SK-N-SH treated with all-trans-retinoic acid at 6 μM for 48 hours (cell line): Measurements from ENCODE around the gene SLC6A15.

Source experiments
- ATAC-seq: fragments of 200-7000 bp; cut with Tn5 transposase; 3 replicates; pipeline ENCODE4 v1.9.1; 2020; ENCODE audit warnings: mild to moderate bottlenecking, moderate library complexity
- ARNTL ChIP-seq: fragments of 450-650 bp; formaldehyde crosslinking; IDR thresholded peaks from 2 replicates; pipeline ENCODE4 v1.5.0; 2020; ENCODE audit warnings: low read depth, mild to moderate bottlenecking, moderate library complexity, borderline replicate concordance
- BACH2 ChIP-seq: fragments of 250-450 bp; sonication (Bioruptor Pico); IDR thresholded peaks from 2 replicates; pipeline ENCODE4 v1.9.0; 2021; ENCODE audit warnings: mild to moderate bottlenecking, borderline replicate concordance
- CSDC2 ChIP-seq: fragments of 250-450 bp; sonication (Bioruptor Pico); IDR thresholded peaks from 2 replicates; pipeline ENCODE4 v1.5.0; 2020; ENCODE audit warnings: mild to moderate bottlenecking, moderate library complexity
- ESRRG ChIP-seq: fragments of 250-450 bp; sonication (Bioruptor Pico); IDR thresholded peaks from 2 replicates; pipeline ENCODE4 v1.6.1; 2021; ENCODE audit warnings: mild to moderate bottlenecking
- GLIS3 ChIP-seq: fragments of 250-450 bp; sonication (Bioruptor Pico); IDR thresholded peaks from 2 replicates; pipeline ENCODE4 v1.5.0; 2020; ENCODE audit warnings: mild to moderate bottlenecking, moderate library complexity
- ISL1 ChIP-seq: fragments of 250-450 bp; sonication (Bioruptor Pico); IDR thresholded peaks from 2 replicates; pipeline ENCODE4 v2.1.2; 2022; ENCODE audit warnings: mild to moderate bottlenecking, moderate library complexity
- OSR1 ChIP-seq: fragments of 250-450 bp; sonication (Bioruptor Pico); IDR thresholded peaks from 2 replicates; pipeline ENCODE4 v1.8.0; 2022; ENCODE audit warnings: moderate library complexity, mild to moderate bottlenecking, inconsistent platforms
- RARB ChIP-seq: fragments of 250-450 bp; sonication (Bioruptor Pico); IDR thresholded peaks from 2 replicates; pipeline ENCODE4 v1.8.0; 2021; ENCODE audit warnings: mild to moderate bottlenecking, moderate library complexity
- SNAI2 ChIP-seq: fragments of 250-450 bp; sonication (Bioruptor Pico); IDR thresholded peaks from 2 replicates; pipeline ENCODE4 v1.5.0; 2020; ENCODE audit warnings: mild to moderate bottlenecking, moderate library complexity
- TOX ChIP-seq: fragments of 250-450 bp; sonication (Bioruptor Pico); IDR thresholded peaks from 2 replicates; pipeline ENCODE4 v1.8.0; 2021; ENCODE audit warnings: mild to moderate bottlenecking, moderate library complexity, borderline replicate concordance
- ZFP3 ChIP-seq: fragments of 250-450 bp; sonication (Bioruptor Pico); IDR thresholded peaks from 2 replicates; pipeline ENCODE4 v1.5.0; 2020; ENCODE audit warnings: mild to moderate bottlenecking, moderate library complexity
- ZFP30 ChIP-seq: fragments of 450-650 bp; formaldehyde crosslinking; IDR thresholded peaks from 2 replicates; pipeline ENCODE4 v1.5.0; 2022; ENCODE audit warnings: mild to moderate bottlenecking, moderate library complexity
- ZNF565 ChIP-seq: fragments of 450-650 bp; formaldehyde crosslinking; conservative IDR thresholded peaks from 2 replicates; pipeline ENCODE4 v1.5.0; 2020; ENCODE audit warnings: low read depth, mild to moderate bottlenecking, moderate library complexity
- ZNF70 ChIP-seq: fragments of 450-650 bp; formaldehyde crosslinking; IDR thresholded peaks from 2 replicates; pipeline ENCODE4 v1.5.0; 2020; ENCODE audit warnings: mild to moderate bottlenecking, moderate library complexity
- ZNF8 ChIP-seq: fragments of 450-650 bp; formaldehyde crosslinking; IDR thresholded peaks from 2 replicates; pipeline ENCODE4 v1.5.0; 2020; ENCODE audit warnings: mild to moderate bottlenecking, moderate library complexity
- TF ChIP-seq, protein P1 (sequence below): fragments of 250-450 bp; sonication (Bioruptor Pico); IDR thresholded peaks from 2 replicates; pipeline ENCODE4 v1.8.0; 2020; ENCODE audit warnings: mild to moderate bottlenecking, moderate library complexity, borderline replicate concordance
- TF ChIP-seq, protein P2 (sequence below): fragments of 250-450 bp; sonication (Bioruptor Pico); IDR thresholded peaks from 2 replicates; pipeline ENCODE4 v1.5.1; 2020; ENCODE audit warnings: low read depth, mild to moderate bottlenecking, moderate library complexity
- TF ChIP-seq, protein P3 (sequence below): fragments of 250-450 bp; sonication (Bioruptor Pico); IDR thresholded peaks from 2 replicates; pipeline ENCODE4 v1.5.0; 2020; ENCODE audit warnings: mild to moderate bottlenecking, moderate library complexity
- TF ChIP-seq, protein P4 (sequence below): fragments of 250-450 bp; sonication (Bioruptor Pico); IDR thresholded peaks from 2 replicates; pipeline ENCODE4 v1.8.0; 2021; ENCODE audit warnings: low read depth, mild to moderate bottlenecking, moderate library complexity, borderline replicate concordance
- TF ChIP-seq, protein P5 (sequence below): fragments of 250-450 bp; sonication (Bioruptor Pico); IDR thresholded peaks from 2 replicates; pipeline ENCODE4 v1.5.1; 2021; ENCODE audit warnings: mild to moderate bottlenecking, moderate library complexity

Gene SLC6A15

DNA sequence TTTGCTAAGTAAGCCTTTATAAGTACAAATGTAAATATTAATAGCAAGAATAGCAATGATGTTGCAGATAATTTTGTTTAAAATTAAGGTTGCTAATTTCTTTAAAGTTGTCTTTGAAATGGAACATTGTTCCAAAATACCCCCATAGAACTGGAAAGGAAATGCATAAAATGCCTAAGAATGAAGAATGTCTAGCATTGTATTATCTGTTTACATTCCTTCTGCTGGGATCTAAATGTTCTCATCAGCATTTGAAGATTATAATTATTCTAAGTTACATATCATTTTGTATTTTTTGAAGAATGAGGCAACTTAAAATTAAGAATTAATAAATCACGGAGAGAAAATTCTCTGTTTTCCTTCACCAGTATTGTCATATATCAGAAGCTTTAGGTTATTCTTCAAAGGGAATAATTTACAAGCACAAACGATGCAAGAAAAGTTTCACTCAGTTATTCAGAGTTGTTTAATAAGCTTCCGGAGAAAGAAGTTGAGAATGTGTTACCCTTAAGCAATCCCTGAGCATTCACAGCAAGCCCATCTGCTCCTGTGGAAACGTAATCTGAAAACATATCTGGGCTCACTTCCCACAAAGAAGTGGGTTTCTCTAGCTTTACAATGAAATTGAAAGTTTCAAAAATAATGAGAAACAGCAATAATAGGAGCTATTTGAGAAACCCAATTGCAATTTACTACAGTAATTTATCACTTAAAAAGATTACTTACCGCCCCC, 21.3 kb downstream of the SLC6A15 start:
- TF ChIP-seq, protein P1, sequence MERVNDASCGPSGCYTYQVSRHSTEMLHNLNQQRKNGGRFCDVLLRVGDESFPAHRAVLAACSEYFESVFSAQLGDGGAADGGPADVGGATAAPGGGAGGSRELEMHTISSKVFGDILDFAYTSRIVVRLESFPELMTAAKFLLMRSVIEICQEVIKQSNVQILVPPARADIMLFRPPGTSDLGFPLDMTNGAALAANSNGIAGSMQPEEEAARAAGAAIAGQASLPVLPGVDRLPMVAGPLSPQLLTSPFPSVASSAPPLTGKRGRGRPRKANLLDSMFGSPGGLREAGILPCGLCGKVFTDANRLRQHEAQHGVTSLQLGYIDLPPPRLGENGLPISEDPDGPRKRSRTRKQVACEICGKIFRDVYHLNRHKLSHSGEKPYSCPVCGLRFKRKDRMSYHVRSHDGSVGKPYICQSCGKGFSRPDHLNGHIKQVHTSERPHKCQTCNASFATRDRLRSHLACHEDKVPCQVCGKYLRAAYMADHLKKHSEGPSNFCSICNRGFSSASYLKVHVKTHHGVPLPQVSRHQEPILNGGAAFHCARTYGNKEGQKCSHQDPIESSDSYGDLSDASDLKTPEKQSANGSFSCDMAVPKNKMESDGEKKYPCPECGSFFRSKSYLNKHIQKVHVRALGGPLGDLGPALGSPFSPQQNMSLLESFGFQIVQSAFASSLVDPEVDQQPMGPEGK (CRISPR knock-in tag), result no peak
- TF ChIP-seq CSDC2 (CRISPR knock-in tag), result no peak
- no peak for TF ChIP-seq TOX (CRISPR knock-in tag)
- no peak for TF ChIP-seq ZFP3
- TF ChIP-seq, protein P2, sequence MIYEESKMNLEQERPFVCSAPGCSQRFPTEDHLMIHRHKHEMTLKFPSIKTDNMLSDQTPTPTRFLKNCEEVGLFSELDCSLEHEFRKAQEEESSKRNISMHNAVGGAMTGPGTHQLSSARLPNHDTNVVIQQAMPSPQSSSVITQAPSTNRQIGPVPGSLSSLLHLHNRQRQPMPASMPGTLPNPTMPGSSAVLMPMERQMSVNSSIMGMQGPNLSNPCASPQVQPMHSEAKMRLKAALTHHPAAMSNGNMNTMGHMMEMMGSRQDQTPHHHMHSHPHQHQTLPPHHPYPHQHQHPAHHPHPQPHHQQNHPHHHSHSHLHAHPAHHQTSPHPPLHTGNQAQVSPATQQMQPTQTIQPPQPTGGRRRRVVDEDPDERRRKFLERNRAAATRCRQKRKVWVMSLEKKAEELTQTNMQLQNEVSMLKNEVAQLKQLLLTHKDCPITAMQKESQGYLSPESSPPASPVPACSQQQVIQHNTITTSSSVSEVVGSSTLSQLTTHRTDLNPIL (CRISPR knock-in tag), result no peak
- no peak for TF ChIP-seq ZNF565 (CRISPR knock-in tag)
- no peak for ATAC-seq

DNA sequence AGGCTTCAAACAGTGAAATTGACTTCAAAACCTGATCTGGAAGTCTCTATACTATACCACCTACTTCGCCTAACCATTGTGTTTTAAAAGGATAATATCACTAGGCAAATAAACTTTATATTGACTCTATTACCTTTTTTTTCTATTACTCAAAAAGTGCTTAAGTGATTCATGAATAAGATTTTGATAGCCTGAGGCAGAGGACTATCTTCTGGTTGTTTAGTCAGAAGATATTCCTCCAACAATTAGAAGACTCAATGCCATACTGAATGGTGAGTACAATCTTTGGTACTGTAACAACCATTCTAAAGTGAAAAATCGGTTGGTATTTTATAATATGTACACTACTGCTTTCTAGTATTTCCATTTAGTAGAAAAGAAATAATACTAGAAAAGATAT, 22.8 kb downstream of the SLC6A15 start:
- TF ChIP-seq, protein P3, sequence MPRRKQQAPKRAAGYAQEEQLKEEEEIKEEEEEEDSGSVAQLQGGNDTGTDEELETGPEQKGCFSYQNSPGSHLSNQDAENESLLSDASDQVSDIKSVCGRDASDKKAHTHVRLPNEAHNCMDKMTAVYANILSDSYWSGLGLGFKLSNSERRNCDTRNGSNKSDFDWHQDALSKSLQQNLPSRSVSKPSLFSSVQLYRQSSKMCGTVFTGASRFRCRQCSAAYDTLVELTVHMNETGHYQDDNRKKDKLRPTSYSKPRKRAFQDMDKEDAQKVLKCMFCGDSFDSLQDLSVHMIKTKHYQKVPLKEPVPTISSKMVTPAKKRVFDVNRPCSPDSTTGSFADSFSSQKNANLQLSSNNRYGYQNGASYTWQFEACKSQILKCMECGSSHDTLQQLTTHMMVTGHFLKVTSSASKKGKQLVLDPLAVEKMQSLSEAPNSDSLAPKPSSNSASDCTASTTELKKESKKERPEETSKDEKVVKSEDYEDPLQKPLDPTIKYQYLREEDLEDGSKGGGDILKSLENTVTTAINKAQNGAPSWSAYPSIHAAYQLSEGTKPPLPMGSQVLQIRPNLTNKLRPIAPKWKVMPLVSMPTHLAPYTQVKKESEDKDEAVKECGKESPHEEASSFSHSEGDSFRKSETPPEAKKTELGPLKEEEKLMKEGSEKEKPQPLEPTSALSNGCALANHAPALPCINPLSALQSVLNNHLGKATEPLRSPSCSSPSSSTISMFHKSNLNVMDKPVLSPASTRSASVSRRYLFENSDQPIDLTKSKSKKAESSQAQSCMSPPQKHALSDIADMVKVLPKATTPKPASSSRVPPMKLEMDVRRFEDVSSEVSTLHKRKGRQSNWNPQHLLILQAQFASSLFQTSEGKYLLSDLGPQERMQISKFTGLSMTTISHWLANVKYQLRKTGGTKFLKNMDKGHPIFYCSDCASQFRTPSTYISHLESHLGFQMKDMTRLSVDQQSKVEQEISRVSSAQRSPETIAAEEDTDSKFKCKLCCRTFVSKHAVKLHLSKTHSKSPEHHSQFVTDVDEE, result no peak
- ATAC-seq, result no peak

DNA sequence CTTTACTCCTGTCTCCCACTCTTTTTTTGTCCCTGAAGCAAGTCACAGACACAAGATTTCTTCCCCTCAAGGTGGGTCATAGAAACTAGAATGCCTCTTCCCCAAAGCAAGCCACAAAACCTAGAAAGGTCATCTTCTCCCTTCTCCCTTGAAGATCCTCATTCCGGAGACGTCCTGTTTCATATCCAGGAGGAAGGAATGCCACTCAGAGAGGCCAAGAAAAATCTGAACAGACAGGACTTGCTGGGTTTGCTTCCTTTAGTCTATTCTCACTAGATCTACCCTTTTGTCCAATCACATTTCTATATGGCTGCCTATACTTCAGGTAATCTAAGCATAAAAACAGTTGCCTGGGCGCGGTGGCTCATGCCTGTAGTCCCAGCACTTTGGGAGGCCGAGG, 23.7 kb downstream of the SLC6A15 start:
- ATAC-seq, result no peak
- TF ChIP-seq RARB (CRISPR knock-in tag) (no peak), ZFP3 (no peak), OSR1 (CRISPR knock-in tag) (no peak), ZNF8 (CRISPR knock-in tag) (no peak), CSDC2 (CRISPR knock-in tag) (no peak), SNAI2 (CRISPR knock-in tag) (no peak), ZNF565 (CRISPR knock-in tag) (no peak), ISL1 (no peak), GLIS3 (CRISPR knock-in tag) (no peak), ARNTL (no peak), ZNF70 (CRISPR knock-in tag) (no peak), BACH2 (CRISPR knock-in tag) (no peak), ESRRG (no peak), ZFP30 (CRISPR knock-in tag) (no peak)
- TF ChIP-seq, protein P2 (CRISPR knock-in tag), result no peak
- TF ChIP-seq, protein P3, result no peak
- TF ChIP-seq, protein P4, sequence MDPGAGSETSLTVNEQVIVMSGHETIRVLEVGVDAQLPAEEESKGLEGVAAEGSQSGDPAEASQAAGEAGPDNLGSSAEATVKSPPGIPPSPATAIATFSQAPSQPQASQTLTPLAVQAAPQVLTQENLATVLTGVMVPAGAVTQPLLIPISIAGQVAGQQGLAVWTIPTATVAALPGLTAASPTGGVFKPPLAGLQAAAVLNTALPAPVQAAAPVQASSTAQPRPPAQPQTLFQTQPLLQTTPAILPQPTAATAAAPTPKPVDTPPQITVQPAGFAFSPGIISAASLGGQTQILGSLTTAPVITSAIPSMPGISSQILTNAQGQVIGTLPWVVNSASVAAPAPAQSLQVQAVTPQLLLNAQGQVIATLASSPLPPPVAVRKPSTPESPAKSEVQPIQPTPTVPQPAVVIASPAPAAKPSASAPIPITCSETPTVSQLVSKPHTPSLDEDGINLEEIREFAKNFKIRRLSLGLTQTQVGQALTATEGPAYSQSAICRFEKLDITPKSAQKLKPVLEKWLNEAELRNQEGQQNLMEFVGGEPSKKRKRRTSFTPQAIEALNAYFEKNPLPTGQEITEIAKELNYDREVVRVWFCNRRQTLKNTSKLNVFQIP, result no peak
- TF ChIP-seq, protein P5, sequence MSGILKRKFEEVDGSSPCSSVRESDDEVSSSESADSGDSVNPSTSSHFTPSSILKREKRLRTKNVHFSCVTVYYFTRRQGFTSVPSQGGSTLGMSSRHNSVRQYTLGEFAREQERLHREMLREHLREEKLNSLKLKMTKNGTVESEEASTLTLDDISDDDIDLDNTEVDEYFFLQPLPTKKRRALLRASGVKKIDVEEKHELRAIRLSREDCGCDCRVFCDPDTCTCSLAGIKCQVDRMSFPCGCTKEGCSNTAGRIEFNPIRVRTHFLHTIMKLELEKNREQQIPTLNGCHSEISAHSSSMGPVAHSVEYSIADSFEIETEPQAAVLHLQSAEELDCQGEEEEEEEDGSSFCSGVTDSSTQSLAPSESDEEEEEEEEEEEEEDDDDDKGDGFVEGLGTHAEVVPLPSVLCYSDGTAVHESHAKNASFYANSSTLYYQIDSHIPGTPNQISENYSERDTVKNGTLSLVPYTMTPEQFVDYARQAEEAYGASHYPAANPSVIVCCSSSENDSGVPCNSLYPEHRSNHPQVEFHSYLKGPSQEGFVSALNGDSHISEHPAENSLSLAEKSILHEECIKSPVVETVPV, result no peak
- TF ChIP-seq, all 23 proteins: peak for 0
